NAMALWA (cell line): ENCODE data around the gene NBEA.

Experiments used
- DNase-seq: peaks from one replicate; pipeline ENCODE4 v3.0.0-alpha.2; 2015; ENCODE audit warnings: low spot score

The NBEA gene

GRCh38 chr13:35593651-35594050 is 651.6 kb downstream of the NBEA start:
- DNase-seq: no peak

- no peak for DNase-seq
These were observed 652.0 kb downstream of the NBEA start for GRCh38 chr13:35594096-35594495.

GRCh38 chr13:35595181-35595580 is 653.1 kb downstream of the NBEA start:
- no peak for DNase-seq

GRCh38 chr13:35596321-35597030 is 654.4 kb downstream of the NBEA start:
- DNase-seq: no peak

GRCh38 chr13:35597451-35597850 is 655.4 kb downstream of the NBEA start:
- no peak for DNase-seq

- no peak for DNase-seq
These were observed 656.2 kb downstream of the NBEA start for GRCh38 chr13:35598233-35598632.

- no peak for DNase-seq
These were observed 656.8 kb downstream of the NBEA start for GRCh38 chr13:35598790-35599369.

GRCh38 chr13:35599384-35599783 is 657.3 kb downstream of the NBEA start:
- DNase-seq: no peak

GRCh38 chr13:35600137-35600536 is 658.1 kb downstream of the NBEA start:
- DNase-seq: no peak

GRCh38 chr13:35603593-35604285 is 661.7 kb downstream of the NBEA start:
- DNase-seq: no peak

- DNase-seq: no peak
These were observed 672.6 kb downstream of the NBEA start for GRCh38 chr13:35614666-35615065.

- no peak for DNase-seq
These were observed 675.4 kb downstream of the NBEA start for GRCh38 chr13:35617420-35617819.

- no peak for DNase-seq
These were observed 676.6 kb downstream of the NBEA start for GRCh38 chr13:35618565-35619083.

GRCh38 chr13:35621989-35622388 is 679.9 kb downstream of the NBEA start:
- DNase-seq: no peak

GRCh38 chr13:35629026-35629425 is 687.0 kb downstream of the NBEA start:
- no peak for DNase-seq

- peak; percentile 58 for DNase-seq
These were observed 688.6 kb downstream of the NBEA start for GRCh38 chr13:35630551-35631275.

- DNase-seq: no peak
These were observed 689.6 kb downstream of the NBEA start for GRCh38 chr13:35631666-35632065.

- DNase-seq: no peak
These were observed 701.6 kb downstream of the NBEA start for GRCh38 chr13:35643625-35644024.

- DNase-seq: no peak
These were observed 704.1 kb downstream of the NBEA start for GRCh38 chr13:35646056-35646774.

- DNase-seq: no peak
These were observed 706.1 kb downstream of the NBEA start for GRCh38 chr13:35648201-35648600.

GRCh38 chr13:35649162-35649561 is 707.1 kb downstream of the NBEA start:
- DNase-seq: no peak

- no peak for DNase-seq
These were observed 717.7 kb downstream of the NBEA start for GRCh38 chr13:35659796-35660195.
